NCI-H345 (cell line): ENCODE data around the gene ALKBH2.

ENCODE experiments used
- DNase-seq: peaks from one replicate; lab custom pipeline; 2025; lab: John Stamatoyannopoulos, UW

ALKBH2 gene

GRCh38 chr12:109093022-109093918 lies at the start of gene ALKBH2:
ALKBH2 (minus strand) TSS chr12:109093472; CDS start chr12:109092786, 686 bp downstream.
- DNase-seq: peak; percentile 95

- no peak for DNase-seq
Observed at GRCh38 chr12:109140560-109140959, 47.3 kb upstream of the ALKBH2 start.

DNA sequence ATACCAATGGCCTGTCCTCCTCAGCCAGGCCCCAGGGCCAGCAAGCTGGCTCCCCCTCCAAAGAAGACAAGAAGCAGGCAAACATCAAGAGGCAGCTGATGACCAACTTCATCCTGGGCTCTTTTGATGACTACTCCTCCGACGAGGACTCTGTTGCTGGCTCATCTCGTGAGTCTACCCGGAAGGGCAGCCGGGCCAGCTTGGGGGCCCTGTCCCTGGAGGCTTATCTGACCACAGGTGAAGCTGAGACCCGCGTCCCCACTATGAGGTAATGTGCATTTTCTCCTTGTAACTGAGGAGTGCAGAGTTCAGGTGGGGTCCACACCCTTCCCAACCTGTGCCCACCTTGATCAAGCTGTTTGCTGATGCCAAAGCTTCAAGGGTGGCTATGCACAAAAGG lies 46.5 kb upstream of the ALKBH2 start:
- no peak for DNase-seq

GRCh38 chr12:109139360-109139759 lies 46.1 kb upstream of the ALKBH2 start:
- no peak for DNase-seq

DNA sequence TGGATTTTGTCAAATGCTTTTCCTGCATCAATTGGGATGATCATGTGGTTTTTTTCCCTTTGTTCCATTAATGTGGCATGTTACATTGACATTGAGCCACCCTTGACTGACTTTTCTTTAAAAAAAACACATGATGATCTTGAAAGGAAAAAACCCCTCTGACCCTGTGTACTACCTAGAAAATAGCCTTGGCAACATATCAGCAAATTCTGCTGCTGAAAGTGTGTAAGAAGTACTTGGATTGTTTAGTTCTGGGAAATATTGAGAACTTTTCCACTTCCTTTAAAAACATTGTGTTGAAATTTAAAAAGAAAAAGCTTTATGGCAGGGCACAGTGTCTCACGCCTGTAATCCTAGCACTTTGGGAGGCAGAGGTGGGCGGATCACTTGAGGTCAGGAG lies 43.8 kb upstream of the ALKBH2 start:
- no peak for DNase-seq

- no peak for DNase-seq
Observed at GRCh38 chr12:109134186-109134917, 41.1 kb upstream of the ALKBH2 start.

DNA sequence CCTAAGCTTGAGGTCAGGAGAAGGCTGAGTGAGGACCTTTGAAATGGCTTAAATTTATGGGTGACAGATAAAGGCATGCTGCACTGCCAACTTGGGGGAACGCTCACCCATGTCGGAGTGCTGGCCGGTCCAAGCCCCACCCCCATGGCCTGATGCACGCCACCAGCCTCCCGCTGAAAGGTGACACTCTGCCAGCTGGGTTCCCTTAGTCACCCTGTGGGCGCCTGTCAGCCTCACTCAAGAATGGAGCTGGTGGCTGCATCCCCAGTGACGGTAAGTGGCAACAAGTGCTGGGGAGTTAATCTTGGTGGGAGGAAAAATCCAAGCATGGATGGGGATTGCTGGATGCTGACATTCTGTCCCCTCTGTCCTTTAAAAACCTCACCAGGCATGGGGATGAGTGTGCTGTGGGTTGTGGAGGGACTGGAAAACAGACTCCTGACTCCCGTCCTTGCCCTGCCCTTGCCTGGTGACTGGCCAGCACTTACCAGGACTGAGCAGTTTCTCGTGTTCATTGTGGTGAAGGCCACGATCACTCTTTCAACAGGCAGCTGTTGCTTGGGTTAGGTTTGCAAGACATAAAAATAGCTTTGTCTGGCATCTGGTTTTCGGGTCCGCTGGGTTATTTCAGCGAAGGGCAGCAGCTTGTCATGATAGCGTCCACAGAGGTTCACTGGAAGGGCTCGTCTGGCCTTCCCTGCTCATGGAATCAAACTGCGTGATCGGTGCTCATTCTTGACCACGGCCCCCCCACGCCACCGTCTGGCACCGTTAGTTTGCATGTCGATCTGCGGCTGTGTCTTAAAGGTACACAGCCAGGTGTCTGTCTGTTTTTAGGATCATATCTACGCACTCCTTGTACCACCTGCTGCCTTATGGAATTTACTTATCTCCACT lies 38.1 kb upstream of the ALKBH2 start:
- no peak for DNase-seq

GRCh38 chr12:109130297-109131153 lies 37.3 kb upstream of the ALKBH2 start:
- DNase-seq: no peak

DNA sequence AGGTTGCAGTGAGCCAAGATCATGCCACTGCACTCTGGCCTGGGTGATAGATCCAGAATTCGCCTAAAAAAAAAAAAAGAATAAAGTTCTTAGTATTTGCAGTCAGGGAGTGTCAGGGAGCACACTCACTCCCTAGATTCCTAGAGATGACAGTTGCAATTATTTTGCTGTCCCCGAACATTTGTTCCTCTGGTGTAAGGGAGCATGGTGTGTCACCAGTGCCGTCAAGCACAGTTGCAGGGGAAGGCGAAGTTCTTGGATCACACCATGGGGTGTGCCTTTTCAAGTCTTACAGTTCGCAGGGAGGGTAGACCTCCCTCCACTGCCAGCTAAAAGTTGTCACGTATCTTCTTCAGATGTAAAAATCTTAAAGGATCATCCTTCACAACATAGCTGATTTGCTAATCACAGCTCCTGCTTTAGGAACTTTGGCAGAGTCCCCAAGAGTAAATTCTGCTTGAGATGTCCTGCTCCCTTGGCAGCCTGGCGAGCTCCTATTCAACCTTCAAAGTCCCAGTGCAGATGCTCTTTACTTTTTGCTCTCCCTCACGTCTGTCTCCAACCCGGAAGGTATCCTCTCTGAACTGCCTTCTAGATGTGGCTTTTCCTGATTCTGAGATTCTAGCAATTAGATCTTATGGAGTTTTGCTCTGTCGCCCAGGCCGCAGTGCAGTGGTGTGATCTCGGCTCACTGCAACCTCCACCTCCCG lies 34.4 kb upstream of the ALKBH2 start:
- DNase-seq: no peak

DNA sequence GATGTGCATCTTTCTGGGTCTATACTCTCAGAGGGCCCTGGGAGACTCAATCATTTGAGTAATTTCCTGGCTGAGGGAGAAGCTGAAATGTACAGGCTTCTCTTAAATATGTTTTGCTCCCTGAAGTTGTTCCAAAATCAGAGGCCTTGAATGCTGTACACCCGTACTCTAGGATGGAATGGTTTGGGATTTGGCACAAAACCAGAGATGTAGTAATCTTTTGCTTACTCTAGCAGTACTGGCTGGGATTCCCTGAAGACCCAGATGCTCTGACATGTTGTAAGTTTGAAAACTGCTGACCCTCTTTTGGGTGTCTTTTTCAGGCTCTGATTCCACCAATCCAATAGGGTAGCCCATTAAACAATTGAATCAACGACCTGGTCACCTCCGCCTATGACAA lies 33.5 kb upstream of the ALKBH2 start:
- no peak for DNase-seq

- no peak for DNase-seq
Observed at GRCh38 chr12:109125791-109126190, 32.5 kb upstream of the ALKBH2 start.

GRCh38 chr12:109124878-109125648 lies 31.8 kb upstream of the ALKBH2 start:
- no peak for DNase-seq

GRCh38 chr12:109121346-109121880 lies 28.1 kb upstream of the ALKBH2 start:
- DNase-seq: no peak

DNA sequence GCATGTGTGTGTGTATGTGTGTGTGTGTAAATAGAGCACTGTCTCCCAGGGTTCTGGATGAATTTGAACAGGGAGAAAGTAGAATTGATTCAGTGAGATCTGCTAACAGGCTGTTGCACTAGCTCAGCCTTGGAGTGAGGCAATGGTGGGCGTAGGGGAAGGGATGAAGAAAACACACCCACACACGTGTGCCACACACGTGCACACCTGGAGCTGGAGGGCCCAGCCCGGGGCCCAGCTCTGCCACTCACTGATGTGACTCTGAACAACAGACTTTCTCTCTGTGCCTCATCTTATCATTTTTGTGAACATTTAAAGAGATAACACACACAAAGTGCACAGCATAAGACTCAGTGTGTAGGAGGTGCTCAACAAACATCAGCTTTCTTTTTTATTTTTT lies 27.3 kb upstream of the ALKBH2 start:
- no peak for DNase-seq

GRCh38 chr12:109120095-109120494 lies 26.8 kb upstream of the ALKBH2 start:
- DNase-seq: no peak

- DNase-seq: no peak
Observed at GRCh38 chr12:109116611-109116949, 23.3 kb upstream of the ALKBH2 start.

DNA sequence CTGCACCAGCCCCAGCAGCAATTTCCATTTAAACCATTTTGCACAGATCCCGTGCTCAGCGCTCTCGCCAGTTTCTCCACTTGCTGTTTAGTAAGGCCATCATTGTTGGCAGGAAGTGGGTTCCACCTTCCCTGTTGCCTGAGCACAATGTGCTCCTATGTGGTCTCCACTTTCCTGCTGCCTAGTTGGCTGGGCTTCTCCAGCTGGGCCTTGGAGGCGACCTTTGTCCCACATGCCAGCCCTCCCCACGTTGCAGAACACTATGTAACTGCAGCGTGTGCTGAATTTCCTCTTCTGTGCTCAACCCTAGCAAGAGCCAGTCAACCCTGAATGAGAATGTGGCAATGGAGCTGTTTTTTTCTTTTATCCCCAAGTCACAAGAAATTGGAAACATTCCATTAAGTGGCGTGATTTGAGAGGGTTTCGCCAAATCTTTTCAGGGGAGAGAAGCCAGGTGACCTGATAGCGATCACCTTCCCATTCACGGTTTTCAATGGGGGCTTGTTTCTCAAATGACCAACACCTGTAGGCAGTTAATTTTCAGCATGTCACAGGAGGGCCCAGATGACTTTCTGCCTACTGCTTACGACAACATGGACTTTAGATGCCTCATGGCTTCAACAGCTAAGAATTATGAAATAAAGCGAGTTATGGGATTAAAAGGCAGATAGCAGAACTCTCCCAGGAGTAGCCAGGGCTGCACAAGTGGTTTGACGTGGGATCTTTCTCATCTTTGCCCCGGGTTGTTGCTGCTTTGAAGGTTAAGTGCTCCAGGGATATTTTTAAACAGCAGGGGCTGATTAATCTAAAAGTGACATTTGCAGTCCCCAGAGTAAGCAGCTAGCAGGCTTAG lies 22.7 kb upstream of the ALKBH2 start, which contains the start of gene ACACB:
TSS of gene ACACB (plus strand) at position 830 of the 853 bp plus-strand sequence. CDS start 22,819 bp downstream, outside the sequence.
- no peak for DNase-seq

DNA sequence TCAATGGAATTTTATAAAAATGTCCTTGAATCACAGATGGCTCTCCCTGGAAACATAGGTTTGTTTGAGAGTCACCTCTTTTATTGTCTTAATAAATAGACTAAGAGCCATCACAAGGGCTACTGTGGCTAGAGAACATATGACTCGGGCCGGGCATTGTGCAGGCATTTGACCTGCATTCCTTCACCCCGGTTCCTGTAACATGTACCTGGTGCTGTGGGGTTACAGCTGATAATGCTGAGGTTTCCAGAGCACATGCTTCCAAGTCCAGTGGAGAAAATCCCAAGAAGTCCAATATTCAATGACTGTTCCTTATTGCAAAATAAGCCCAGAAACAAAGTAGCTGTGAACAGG lies 22.1 kb upstream of the ALKBH2 start:
- DNase-seq: no peak

DNA sequence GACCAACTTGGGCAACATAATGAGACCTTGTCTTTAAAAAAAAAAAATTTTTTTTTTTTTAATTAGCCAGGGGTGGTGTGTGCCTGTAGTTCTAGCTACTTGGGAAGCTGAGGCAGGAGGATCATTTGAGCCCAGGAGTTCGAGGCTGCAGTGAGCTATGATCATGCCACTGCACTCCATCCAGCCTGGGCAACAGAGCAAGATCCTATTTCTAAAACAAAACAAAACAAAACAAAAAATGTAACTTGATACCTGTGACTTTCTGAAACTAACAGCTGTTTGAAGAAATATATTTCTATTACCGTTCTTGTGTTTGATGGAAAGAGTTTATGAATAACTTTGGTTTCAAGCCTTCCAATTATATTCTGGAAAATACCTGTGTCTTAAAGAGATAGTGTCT lies 21.4 kb upstream of the ALKBH2 start:
- no peak for DNase-seq
